ENCODE results near the gene C1QTNF2.

The C1QTNF2 gene

DNA sequence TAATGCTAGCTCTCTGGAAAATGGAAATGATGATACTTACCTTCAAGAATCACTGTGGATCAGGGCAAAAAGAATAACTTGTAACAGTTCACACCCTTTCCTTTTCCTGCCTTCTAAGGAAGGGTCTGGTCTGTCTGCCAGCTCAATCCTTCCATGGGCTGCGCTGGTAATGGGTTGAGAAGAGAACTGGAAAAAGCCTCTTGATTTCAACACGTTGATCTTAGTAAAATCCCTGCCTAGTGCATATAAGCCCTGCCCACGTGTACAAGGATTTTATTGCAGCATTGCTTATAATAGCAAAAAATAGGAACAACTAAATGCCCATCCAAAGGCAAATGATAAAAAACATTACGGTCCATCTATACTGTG is 20.5 kb downstream of the C1QTNF2 start:
- in situ Hi-C loops (cut with MboI; ENCODE audit: low sequenced_read_pairs, unreplicated experiment): loop anchor here (5.0 to 10.0 kb wide), 2 partner anchors 148 to 325 kb away; no protein-coding TSS in a partner anchor
- no peak for TF ChIP-seq CTCF (IDR thresholded peaks at IDR 0.05; ENCODE audit: borderline replicate concordance, control extremely low read depth, extremely low read depth, insufficient read depth, missing control alignments)
- DNase-seq (ENCODE audit: low spot score): no peak

- no peak for TF ChIP-seq CTCF (IDR thresholded peaks at IDR 0.05; ENCODE audit: borderline replicate concordance, control extremely low read depth, extremely low read depth, insufficient read depth, missing control alignments)
- DNase-seq (ENCODE audit: low spot score): no peak
- in situ Hi-C loops (cut with MboI; ENCODE audit: low sequenced_read_pairs, unreplicated experiment): loop anchor here (5.0 to 10.0 kb wide), 2 partner anchors 147 to 325 kb away; no protein-coding TSS in a partner anchor
These were observed 21.0 kb downstream of the C1QTNF2 start for GRCh38 chr5:160349249-160349934.

DNA sequence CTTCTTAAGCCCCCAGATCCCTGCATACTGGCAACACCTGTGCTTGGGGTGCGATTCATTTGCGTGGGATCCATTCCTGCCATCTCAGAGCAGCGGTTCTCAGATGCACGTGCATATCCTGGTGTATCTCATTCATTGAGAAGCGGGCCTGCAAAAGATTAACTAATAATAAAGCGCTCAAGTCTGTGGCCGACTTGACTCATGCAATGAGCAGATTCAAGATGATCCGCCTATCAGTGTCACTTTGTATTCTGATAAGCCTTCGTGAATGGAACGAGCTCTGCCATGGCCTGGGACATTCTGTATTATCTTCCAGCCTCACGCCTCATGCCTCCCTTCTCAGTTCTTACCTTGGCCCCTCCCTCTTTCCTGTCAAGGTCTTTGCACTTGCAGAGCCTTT is 22.3 kb downstream of the C1QTNF2 start:
- TF ChIP-seq CTCF (IDR thresholded peaks at IDR 0.05; ENCODE audit: borderline replicate concordance, control extremely low read depth, extremely low read depth, insufficient read depth, missing control alignments): no peak
- no peak for DNase-seq (ENCODE audit: low spot score)
- in situ Hi-C loops (cut with MboI; ENCODE audit: low sequenced_read_pairs, unreplicated experiment): loop anchor here (5.0 to 10.0 kb wide), 2 partner anchors 146 to 323 kb away; no protein-coding TSS in a partner anchor

- no peak for DNase-seq (ENCODE audit: low spot score)
- in situ Hi-C loops (cut with MboI; ENCODE audit: low sequenced_read_pairs, unreplicated experiment): loop anchor here (5.0 to 10.0 kb wide), 2 partner anchors 145 to 323 kb away; no protein-coding TSS in a partner anchor
- no peak for TF ChIP-seq CTCF (IDR thresholded peaks at IDR 0.05; ENCODE audit: borderline replicate concordance, control extremely low read depth, extremely low read depth, insufficient read depth, missing control alignments)
These were observed 23.0 kb downstream of the C1QTNF2 start for GRCh38 chr5:160347448-160347847.

DNA sequence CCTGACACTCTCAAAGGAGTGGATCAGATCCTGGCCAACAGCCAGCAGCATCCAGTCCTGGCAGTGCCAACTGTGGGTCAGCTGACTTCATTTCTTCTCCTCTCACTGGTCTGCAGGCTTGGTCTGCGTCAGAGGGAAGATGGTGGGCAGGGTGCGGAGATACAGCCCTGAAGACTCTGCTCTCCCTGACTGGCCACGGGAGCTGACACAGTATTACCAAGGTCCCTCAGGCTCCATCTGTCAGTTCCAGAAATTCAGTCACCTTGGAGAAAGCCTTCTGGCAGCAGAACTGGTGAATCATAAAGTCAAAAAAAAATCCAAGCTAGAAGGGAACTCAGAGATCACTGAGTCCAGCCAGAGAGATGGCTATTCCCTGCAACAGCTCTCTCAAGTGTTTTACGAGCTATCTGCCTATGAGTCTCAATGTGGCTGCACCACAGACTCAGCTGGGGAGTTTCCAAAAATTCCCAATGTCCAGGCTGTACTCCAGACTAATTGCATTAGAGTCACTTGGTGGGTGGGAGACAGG is 27.9 kb downstream of the C1QTNF2 start:
- in situ Hi-C loops (cut with MboI; ENCODE audit: low sequenced_read_pairs, unreplicated experiment): loop anchor here (10.0 kb wide), 1 partner anchor 318 kb away; no protein-coding TSS in a partner anchor

More for the DNA sequence above, 27.9 kb downstream of the C1QTNF2 start:
- DNase-seq (ENCODE audit: low spot score): no peak
- no peak for TF ChIP-seq CTCF (IDR thresholded peaks at IDR 0.05; ENCODE audit: borderline replicate concordance, control extremely low read depth, extremely low read depth, insufficient read depth, missing control alignments)

All from GM13976 (cell line).